Osteoblast (primary cell): ENCODE measurements around the gene ALOX12B. TPM values are rescaled to one million over a fixed set of nuclear protein-coding genes. Genes with fewer than 3 reads are reported as not detected.

Experiments
- DNase-seq: peaks from one replicate; pipeline ENCODE4 v3.0.0; 2011; ENCODE audit warnings: low spot score, mixed read lengths; ENCODE audit not compliant: insufficient read length; ENCODE audit errors: missing footprints
- H2AFZ ChIP-seq: 2 replicates; pipeline ENCODE4 v1.6.0; 2011; ENCODE audit warnings: mild to moderate bottlenecking, low read length
- H3K27ac ChIP-seq: 2 replicates; pipeline ENCODE4 v1.5.1; 2011; ENCODE audit warnings: mild to moderate bottlenecking, low read depth, low read length, moderate library complexity
- H3K27me3 ChIP-seq: 2 replicates; pipeline ENCODE4 v1.6.0; 2012; ENCODE audit warnings: mild to moderate bottlenecking, control low read depth, inconsistent platforms, low read length, moderate library complexity; ENCODE audit not compliant: insufficient read depth
- H3K36me3 ChIP-seq: 2 replicates; pipeline ENCODE4 v1.5.1; 2011; ENCODE audit warnings: mild to moderate bottlenecking, low read length, control low read depth, moderate library complexity; ENCODE audit not compliant: insufficient read depth
- H3K4me1 ChIP-seq: 2 replicates; pipeline ENCODE4 v1.5.1; 2011; ENCODE audit warnings: mild to moderate bottlenecking, low read length, control low read depth, moderate library complexity; ENCODE audit not compliant: insufficient read depth
- H3K4me2 ChIP-seq: 2 replicates; pipeline ENCODE4 v1.6.0; 2011; ENCODE audit warnings: mild to moderate bottlenecking, low read length; ENCODE audit not compliant: insufficient read depth
- H3K4me3 ChIP-seq: fragments of 200-600 bp; sonication (generic); 3 replicates; pipeline ENCODE4 v1.5.1; 2012; ENCODE audit warnings: mild to moderate bottlenecking, low read length, inconsistent platforms; ENCODE audit not compliant: insufficient read depth
- H3K79me2 ChIP-seq: 2 replicates; pipeline ENCODE4 v1.6.0; 2012; ENCODE audit warnings: mild to moderate bottlenecking, low read length, control low read depth, inconsistent platforms; ENCODE audit not compliant: insufficient read depth
- H3K9me3 ChIP-seq: 2 replicates; pipeline ENCODE4 v1.5.1; 2011; ENCODE audit warnings: low read depth, low read length, control low read depth
- H4K20me1 ChIP-seq: 2 replicates; pipeline ENCODE4 v1.6.0; 2012; ENCODE audit warnings: mild to moderate bottlenecking, low read length, control low read depth; ENCODE audit not compliant: insufficient read depth
- CTCF ChIP-seq: IDR thresholded peaks from 2 replicates; pipeline ENCODE4 v1.5.1; 2011; ENCODE audit warnings: mild to moderate bottlenecking, low read depth, low read length, moderate library complexity; ENCODE audit errors: extremely low read depth
- total RNA-seq: library from RNA; depleted of rRNA; stranded (reverse); fragments of >200 nt; gene quantifications from 2 replicates; pipeline ENCODE4 v1.2.3, GENCODE V29; 2012

ALOX12B gene
- total RNA-seq, 1 donor: not detected

- DNase-seq: peak; percentile 95
- Histone ChIP-seq H3K4me1 (peaks cover 39% of the 10 kb centered on the region), H2AFZ (peak overlapping the region; percentile 84), H3K27me3 (peaks cover 39% of the 10 kb centered on the region), H3K4me2 (peak overlapping the region; percentile 96), H3K36me3 (no peaks in the 10 kb centered on the region), H3K27ac (peak overlapping the region; percentile 43), H3K79me2 (no peaks in the 10 kb centered on the region), H3K4me3 (peak overlapping the region; percentile 72), H4K20me1 (peaks cover 7% of the 10 kb centered on the region), H3K9me3 (no peaks in the 10 kb centered on the region)
- peak; percentile 51 for TF ChIP-seq CTCF
Measured at GRCh38 chr17:8120520-8121406, 33.2 kb upstream of the ALOX12B start.

DNA sequence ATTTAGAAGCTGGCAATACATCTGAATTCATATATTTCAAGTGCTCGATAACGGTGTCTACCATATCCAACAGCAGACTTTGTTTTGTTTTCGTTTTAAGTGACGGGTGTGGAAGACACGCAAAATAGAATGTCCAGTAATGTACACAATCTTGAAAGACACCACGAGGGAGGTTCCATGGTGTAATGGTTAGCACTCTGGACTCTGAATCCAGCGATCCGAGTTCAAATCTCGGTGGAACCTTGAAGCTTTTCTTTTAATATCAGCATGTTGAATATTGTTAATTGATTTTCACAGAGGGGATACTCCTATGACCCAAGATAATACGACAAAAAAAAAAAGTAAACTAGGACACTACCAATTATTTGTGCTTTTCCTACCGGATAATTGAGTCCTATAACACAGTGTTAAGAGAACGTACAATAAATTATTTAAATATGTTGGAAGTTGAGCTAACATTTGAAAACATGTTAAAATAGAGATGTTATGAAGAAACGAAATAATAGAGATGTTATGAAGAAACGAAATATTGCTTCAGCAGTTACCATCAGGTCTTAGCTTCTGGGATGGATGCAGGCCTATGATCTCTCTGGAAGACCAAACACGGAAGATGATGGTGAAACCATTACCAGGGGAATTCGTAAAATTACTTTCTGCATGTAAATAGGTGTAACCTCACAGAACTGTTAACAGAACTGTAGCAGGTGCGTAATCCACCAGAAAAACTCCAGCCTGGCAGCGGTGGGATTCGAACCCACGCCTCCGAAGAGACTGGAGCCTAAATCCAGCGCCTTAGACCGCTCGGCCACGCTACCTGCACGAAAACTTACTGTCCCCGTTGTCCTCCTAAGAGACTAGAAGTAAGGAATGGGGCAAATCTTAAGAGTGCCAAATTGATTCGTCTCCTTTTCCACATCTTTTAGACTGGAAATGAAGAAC lies 32.3 kb upstream of the ALOX12B start:
- Histone ChIP-seq H3K27ac (peak overlapping the region; percentile 47), H3K4me3 (peak overlapping the region; percentile 73), H3K4me2 (peak overlapping the region; percentile 96), H3K9me3 (no peaks in the 10 kb centered on the region), H3K27me3 (peaks cover 43% of the 10 kb centered on the region), H3K36me3 (no peaks in the 10 kb centered on the region), H2AFZ (peak overlapping the region; percentile 84), H3K79me2 (no peaks in the 10 kb centered on the region), H4K20me1 (peaks cover 4% of the 10 kb centered on the region), H3K4me1 (peaks cover 32% of the 10 kb centered on the region)
- no peak for TF ChIP-seq CTCF
- peak; percentile 89 for DNase-seq

DNA sequence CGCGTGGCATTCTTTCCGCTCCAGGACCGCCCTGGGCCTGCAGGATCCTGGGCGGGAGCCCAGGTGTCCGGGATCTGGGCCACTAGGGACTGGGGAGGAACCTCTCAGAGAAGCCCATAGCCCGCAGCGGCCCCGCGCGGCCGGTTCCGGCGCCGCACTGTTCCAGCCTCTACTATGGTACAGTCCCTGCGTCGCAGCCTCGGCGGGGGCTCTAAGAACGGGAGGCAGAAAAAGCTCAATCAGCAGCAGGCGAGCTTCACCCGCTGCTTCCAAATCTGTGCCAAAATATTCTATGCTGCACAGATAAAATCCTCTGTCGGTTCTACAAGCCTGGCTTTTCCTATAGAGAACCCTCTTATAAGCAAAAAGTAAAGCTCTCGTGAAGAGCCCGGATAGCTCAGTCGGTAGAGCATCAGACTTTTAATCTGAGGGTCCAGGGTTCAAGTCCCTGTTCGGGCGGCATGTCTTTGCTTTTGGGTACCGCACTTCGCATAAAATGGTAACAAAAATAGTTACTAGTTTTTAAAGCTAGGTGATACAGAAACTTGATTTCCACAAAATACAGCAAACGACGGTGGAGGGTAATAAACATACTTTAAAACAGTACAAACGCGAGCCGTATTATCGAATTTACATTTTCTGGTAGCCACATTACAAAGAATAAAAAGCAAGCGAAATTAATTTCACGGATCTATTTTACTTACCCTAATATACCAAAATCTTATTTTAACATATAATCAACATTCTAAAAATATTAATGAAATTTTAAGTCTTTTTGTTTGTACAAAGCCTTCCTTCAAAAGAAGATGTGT lies 31.5 kb upstream of the ALOX12B start:
- peak; percentile 97 for DNase-seq
- H3K27me3 ChIP-seq: peaks cover 45% of the 10 kb centered on the region
- H2AFZ ChIP-seq: peak overlapping the region; percentile 72
- peak overlapping the region; percentile 73 for H3K4me3 ChIP-seq
- TF ChIP-seq CTCF: peak; percentile 82
- H3K79me2 ChIP-seq: no peaks in the 10 kb centered on the region
- no peaks in the 10 kb centered on the region for H3K36me3 ChIP-seq
- peaks cover 23% of the 10 kb centered on the region for H3K4me1 ChIP-seq
- H3K9me3 ChIP-seq: no peaks in the 10 kb centered on the region
- peak overlapping the region; percentile 47 for H3K27ac ChIP-seq
- H3K4me2 ChIP-seq: peak overlapping the region; percentile 96
- H4K20me1 ChIP-seq: peaks cover 3% of the 10 kb centered on the region
